GM19397 (cell line): Measurements from ENCODE around the gene LRRC17.
A peak's percentile ranks its signal among the peaks of the same experiment; 100 is the strongest.

ENCODE experiments used
- ATAC-seq: cut with Tn5 transposase; IDR thresholded peaks from one replicate; pipeline ENCODE4 v1.9.1; 2021; ENCODE audit warnings: mild to moderate bottlenecking, moderate library complexity; ENCODE audit not compliant: unreplicated experiment

The LRRC17 gene, protein sequence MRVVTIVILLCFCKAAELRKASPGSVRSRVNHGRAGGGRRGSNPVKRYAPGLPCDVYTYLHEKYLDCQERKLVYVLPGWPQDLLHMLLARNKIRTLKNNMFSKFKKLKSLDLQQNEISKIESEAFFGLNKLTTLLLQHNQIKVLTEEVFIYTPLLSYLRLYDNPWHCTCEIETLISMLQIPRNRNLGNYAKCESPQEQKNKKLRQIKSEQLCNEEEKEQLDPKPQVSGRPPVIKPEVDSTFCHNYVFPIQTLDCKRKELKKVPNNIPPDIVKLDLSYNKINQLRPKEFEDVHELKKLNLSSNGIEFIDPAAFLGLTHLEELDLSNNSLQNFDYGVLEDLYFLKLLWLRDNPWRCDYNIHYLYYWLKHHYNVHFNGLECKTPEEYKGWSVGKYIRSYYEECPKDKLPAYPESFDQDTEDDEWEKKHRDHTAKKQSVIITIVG

DNA sequence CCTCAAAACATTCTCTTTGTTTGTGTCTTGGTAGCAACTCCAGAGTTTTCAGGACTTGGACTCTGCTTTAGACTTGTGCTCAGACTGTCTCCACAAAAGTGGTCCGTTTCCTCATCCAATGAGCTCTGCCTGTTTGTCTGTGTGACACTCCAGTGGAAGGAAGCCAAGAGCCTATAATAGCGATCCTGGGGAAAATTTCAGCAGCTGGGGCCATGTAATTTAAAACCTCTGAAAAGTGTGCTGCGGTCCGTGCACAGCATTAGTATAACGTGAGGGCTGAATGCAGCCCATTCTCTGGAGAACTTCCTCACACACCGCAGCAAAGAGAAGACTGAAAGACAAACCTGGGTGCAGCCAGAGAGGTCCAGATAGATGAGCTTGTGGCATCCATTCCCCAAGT lies at the start of gene LRRC17:
Gene LRRC17 (plus strand): TSS at position 259 of the 400 bp plus-strand sequence. CDS start 20,914 bp downstream, outside the sequence.
- ATAC-seq = no peak

DNA sequence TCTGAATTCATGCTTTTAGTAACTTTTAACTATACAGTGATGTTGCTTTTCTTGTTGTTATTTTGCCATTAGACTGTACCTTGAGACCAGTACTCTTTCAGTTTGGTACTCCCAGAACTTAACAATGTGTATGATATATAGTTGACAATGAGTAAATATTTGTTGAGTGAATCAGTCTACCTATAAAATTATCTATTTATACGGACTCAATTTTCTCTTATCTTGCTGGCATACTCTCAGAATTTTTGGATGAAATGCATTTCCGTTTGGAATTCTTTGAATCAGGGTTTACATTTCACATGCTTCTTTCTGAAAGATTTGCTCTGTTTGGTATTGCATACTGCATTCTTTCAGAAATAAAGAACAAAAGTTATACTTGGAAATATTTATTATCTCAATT lies 47.8 kb upstream of the LRRC17 start:
- no peak for ATAC-seq

GRCh38 chr7:102866535-102867215 lies 46.1 kb upstream of the LRRC17 start:
- ATAC-seq = no peak

DNA sequence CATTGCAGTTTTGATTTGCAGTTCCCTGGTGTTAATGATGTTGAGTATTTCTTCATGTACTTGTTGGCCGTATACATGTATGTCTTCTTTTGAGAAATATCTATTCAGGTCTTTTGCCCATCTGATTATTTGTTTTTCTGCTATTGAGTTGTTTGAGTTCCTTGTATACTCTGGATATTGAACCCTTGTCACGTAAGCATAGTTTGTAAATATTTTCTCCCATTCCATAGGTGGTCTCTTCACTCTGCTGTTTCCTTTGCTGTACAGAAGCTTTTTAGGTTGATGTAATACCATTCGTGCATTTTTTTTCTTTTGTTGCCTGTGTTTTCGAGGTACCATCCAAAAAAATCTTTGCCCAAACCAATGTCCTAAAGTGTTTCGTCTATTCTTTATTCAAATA lies 43.6 kb upstream of the LRRC17 start:
- ATAC-seq = no peak

DNA sequence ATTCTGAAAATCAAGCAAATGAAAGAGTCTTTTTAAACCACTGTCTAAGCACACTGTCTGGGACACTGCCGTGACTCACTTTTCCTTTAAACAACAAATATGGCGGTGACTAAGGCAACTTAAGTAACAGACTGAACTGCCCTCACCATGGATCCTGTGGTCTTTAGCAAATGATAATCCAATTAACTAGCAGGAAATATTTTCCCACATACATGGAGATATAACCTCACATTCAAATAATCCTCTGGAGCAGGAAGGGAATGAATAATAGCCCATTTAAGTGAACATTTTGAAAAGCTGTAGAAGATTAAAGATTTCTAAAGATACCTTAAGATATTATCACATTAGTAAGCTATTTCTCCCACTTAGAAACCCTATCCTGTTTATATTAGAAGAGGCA lies 40.3 kb upstream of the LRRC17 start:
- no peak for ATAC-seq

- peak; percentile 26 for ATAC-seq
Measured at GRCh38 chr7:102873470-102874165, 39.2 kb upstream of the LRRC17 start.

- ATAC-seq = peak; percentile 96
Measured at GRCh38 chr7:102874166-102874829, 38.5 kb upstream of the LRRC17 start.

- no peak for ATAC-seq
Measured at GRCh38 chr7:102874966-102875365, 37.8 kb upstream of the LRRC17 start.

DNA sequence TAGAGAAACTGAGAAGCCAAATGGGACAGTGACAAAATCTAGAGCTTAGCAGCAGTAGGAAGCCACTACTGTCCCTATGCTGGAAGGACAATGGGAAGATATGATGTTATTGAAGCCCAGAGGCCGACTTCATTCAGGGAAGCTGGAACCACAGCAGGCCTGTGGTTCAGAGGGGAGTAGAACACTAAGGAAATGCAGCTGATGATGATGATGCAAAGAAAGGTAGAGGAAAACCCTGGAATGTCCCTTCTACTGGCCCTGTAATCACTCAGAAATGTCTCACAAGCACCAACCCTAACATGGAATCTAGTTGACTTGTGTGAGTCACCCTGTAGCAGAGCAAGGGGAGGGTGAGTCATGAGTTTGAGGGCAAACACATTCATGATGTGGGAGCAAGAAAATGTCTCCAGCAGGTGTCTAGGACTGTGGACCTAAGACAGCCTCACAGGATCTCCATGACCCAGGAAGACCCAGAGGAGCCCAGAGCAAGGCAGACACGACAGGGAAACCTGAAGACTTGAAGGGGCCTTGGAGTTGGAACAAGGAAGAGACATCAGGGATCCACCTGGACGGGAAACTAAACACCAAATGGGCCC lies 37.0 kb upstream of the LRRC17 start:
- no peak for ATAC-seq

DNA sequence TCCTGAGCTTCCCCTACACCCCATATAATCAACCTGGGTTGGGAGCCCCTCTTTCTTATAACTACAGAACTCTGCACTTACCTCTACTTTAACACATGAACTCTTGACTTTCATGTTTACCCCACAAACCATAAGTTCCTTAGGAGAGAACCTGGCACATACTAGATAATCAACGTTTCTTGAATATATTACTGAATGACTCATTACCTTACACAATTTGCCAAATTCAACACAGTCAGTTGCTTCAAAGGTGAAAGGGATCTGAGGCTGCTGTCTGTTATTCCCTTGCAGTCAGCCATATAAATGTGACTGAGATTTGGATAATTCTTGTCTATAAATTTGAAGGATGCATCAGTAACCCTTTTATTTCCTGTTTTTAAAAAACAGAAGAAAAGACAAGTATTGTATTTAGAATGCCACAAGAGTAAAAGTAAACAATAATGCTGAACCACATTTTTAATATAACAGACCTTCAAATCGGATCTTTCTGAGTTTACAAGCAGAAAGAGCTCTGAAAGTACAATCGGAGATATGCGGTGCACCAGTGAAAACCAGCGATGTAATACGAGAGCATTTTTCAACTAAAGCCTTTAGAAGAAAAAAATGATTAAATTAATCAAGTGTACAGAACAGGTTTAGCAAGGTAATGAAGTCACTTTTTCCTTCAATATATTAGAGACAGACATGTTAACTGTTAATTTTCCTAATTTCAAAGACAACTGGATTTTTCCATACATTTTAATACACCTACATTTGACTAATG lies 29.5 kb upstream of the LRRC17 start:
- ATAC-seq = no peak

GRCh38 chr7:102888561-102889233 lies 24.1 kb upstream of the LRRC17 start:
- ATAC-seq = no peak

- no peak for ATAC-seq
Measured at GRCh38 chr7:102889851-102890250, 22.9 kb upstream of the LRRC17 start.

- no peak for ATAC-seq
Measured at GRCh38 chr7:102890292-102890970, 22.4 kb upstream of the LRRC17 start.

GRCh38 chr7:102890971-102891692 lies 21.7 kb upstream of the LRRC17 start:
- no peak for ATAC-seq

DNA sequence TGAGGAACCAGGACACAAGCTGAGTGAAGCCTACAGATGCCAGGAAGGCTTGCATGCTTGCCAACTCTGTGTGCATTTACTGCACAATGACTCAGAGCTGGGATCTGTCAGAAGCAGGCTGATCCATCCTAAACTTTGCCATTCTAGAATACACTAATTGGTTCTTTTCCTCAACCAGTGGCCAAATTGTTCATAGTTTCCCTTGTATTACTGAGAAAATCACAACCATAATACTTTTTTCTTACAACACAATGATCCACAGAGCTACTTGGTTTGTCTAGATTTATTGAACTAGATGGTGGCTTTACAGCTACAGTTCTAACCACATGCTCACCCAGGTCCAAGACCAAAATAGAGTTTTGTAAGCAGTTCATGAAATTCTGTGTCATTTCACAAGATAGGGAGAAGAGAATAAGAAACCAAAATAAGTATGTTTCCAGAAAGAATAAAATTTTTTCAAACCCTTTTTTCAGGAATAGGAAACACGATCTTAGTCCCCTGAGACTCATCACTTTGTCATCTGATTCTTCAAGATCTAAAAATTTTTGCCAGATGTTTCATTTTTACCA lies 21.0 kb upstream of the LRRC17 start:
- ATAC-seq = no peak

- ATAC-seq = no peak
Measured at GRCh38 chr7:102892631-102893278, 20.0 kb upstream of the LRRC17 start.

DNA sequence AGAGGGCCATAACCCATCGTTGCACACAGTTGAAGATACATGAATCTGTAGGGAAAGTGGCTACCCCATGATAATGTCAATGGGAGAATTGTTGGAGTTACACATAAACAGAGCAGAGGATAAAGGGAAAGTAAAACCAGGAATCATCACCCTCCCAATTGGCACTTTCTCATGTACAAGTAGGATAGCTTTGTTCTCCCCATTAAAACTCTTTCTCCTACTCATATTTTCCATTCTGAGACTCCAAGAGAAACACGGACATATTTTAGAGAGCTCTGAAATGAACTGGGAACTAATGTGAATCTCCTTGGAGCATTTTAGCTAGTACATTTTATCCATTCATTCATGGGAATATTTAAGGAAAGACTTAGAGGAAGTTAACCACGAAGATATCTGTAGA lies 17.2 kb upstream of the LRRC17 start:
- no peak for ATAC-seq
